BJ (cell line): ENCODE results near the gene RAI1. TPM values are rescaled to one million over a fixed set of nuclear protein-coding genes. Genes with fewer than 3 reads are reported as not detected.

ENCODE experiments used
- CTCF ChIA-PET: fragments of 350-600 bp; formaldehyde crosslinking; extraction: SDS; loops from one replicate; lab custom pipeline; 2021; ENCODE audit warnings: antibody characterized with exemption, inconsistent platforms; lab: Yijun Ruan, JAX
- POLR2A ChIA-PET: fragments of 300-600 bp; sonication (Branson Sonifier 250); formaldehyde crosslinking; extraction: SDS; loops from one replicate; lab custom pipeline; 2021; ENCODE audit warnings: antibody characterized with exemption; lab: Charles Lee
- DNase-seq: peaks from one replicate; pipeline ENCODE4 v3.0.0-alpha.2; 2011; ENCODE audit warnings: low read depth
- H3K27me3 ChIP-seq: 2 replicates; pipeline ENCODE4 v1.6.0; 2011; ENCODE audit warnings: low read length; ENCODE audit not compliant: control insufficient read depth, insufficient read depth
- H3K36me3 ChIP-seq: 2 replicates; pipeline ENCODE4 v1.5.1; 2011; ENCODE audit warnings: low read length; ENCODE audit not compliant: control insufficient read depth, insufficient read depth
- H3K4me3 ChIP-seq: 2 replicates; pipeline ENCODE4 v1.5.1; 2011; ENCODE audit warnings: low read depth, mild to moderate bottlenecking, control low read depth, low read length
- CTCF ChIP-seq: IDR thresholded peaks from 2 replicates; pipeline ENCODE4 v1.5.1; 2011; ENCODE audit warnings: low read depth, mild to moderate bottlenecking, control low read depth, inconsistent platforms, low read length, moderate library complexity; ENCODE audit not compliant: insufficient read depth
- polyA plus RNA-seq: library from polyadenylated mRNA; depleted of rRNA; stranded (reverse); fragments of >200 nt; gene quantifications from 2 replicates; pipeline ENCODE4 v1.2.3, GENCODE V29; 2011

The RAI1 gene
- polyA plus RNA-seq, 1 experiment: 2.4 TPM

GRCh38 chr17:17645961-17646360 lies 35.3 kb upstream of the RAI1 start:
- TF ChIP-seq CTCF: no peak
- POLR2A ChIA-PET: no interaction called here
- no peak for DNase-seq

GRCh38 chr17:17647524-17648178 lies 33.6 kb upstream of the RAI1 start:
- ChIA-PET POLR2A (interaction anchor here (0.6 kb wide), 1 partner anchor 16 kb away, joined by 3 read pairs; no protein-coding TSS in a partner anchor), CTCF (interaction anchor here (1.0 to 2.0 kb wide), 2 partner anchors 35 to 293 kb away, joined by 3 to 9 read pairs; no protein-coding TSS in a partner anchor)
- H3K36me3 ChIP-seq: no peaks in the 10 kb centered on the region
- H3K4me3 ChIP-seq: no peak overlapping the region
- no peak for TF ChIP-seq CTCF
- peaks cover 6% of the 10 kb centered on the region; the same call in 1 of the 2 replicates for H3K27me3 ChIP-seq
- no peak for DNase-seq

More at GRCh38 chr17:17645961-17646360, 35.3 kb upstream of the RAI1 start:
- no peaks in the 10 kb centered on the region for H3K36me3 ChIP-seq
- CTCF ChIA-PET: interaction anchor here (1.0 to 2.0 kb wide), 2 partner anchors 8 to 291 kb away, joined by 3 to 7 read pairs; no protein-coding TSS in a partner anchor
- H3K4me3 ChIP-seq: no peak overlapping the region
- H3K27me3 ChIP-seq: peaks cover 6% of the 10 kb centered on the region; the same call in 1 of the 2 replicates

DNA sequence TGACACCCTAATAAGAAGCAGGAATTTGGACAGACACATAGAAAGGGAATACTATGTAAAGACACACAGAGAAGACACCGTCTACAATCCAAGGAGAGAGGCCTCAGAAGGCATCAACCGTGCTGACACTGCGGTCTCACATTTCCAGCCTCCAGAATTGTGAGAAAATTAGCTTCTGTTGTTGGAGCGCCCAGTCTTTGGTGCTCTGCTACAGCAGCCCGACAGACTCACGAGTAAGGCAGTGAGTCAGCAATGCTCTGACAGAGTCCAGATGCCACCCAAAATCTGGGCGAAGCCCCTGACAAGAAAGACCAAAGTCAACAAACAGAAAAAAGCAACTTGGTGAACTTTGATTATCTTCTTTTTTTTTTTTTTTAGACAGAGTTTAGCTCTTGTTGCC lies 32.5 kb upstream of the RAI1 start:
- ChIA-PET CTCF (interaction anchor here (1.1 to 2.0 kb wide), 2 partner anchors 292 to 294 kb away, joined by 3 to 9 read pairs; no protein-coding TSS in a partner anchor), POLR2A (interaction anchor here (0.6 kb wide), 1 partner anchor 157 kb away, joined by 7 read pairs; no protein-coding TSS in a partner anchor)
- no peak for DNase-seq
- no peak for TF ChIP-seq CTCF
- Histone ChIP-seq H3K36me3 (no peaks in the 10 kb centered on the region), H3K27me3 (peaks cover 6% of the 10 kb centered on the region; the same call in 1 of the 2 replicates), H3K4me3 (no peak overlapping the region)

- Histone ChIP-seq H3K36me3 (no peaks in the 10 kb centered on the region), H3K4me3 (no peak overlapping the region), H3K27me3 (peaks cover 6% of the 10 kb centered on the region; the same call in 1 of the 2 replicates)
- CTCF ChIA-PET: interaction anchor here (1.5 kb wide), 1 partner anchor 9 kb away, joined by 5 read pairs; no protein-coding TSS in a partner anchor
- POLR2A ChIA-PET: no interaction called here
- TF ChIP-seq CTCF: no peak
- DNase-seq: no peak
These were observed 30.3 kb upstream of the RAI1 start for GRCh38 chr17:17650959-17651358.

DNA sequence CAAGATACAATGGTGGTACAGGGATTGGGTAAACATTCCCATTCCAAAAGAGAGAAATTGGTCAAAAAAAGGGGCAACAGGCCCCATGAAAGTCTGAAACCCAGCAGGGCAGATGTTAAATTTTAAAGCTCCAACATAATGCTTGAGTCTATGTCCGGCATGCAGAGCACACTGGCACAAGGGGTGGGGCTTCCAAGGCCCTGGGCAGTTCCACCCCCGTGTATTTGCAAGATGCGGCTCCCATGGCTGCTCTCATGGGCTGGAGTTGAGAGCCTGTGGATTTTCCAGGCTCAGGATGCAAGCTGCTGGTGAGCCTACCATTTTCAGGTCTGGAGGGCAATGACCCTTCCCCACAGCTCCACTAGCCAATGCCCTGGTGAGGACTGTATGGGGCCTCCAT lies 27.9 kb upstream of the RAI1 start:
- CTCF ChIA-PET: interaction anchor here (1.5 to 3.4 kb wide), 3 partner anchors 11 to 299 kb away, joined by 4 to 23 read pairs (median 5); no protein-coding TSS in a partner anchor
- TF ChIP-seq CTCF: no peak
- DNase-seq: no peak
- POLR2A ChIA-PET: no interaction called here
- H3K4me3 ChIP-seq: no peak overlapping the region
- H3K36me3 ChIP-seq: no peaks in the 10 kb centered on the region
- H3K27me3 ChIP-seq: 0 out of 2 replicates have a peak, but pooled peaks cover 2% of the 10 kb centered on the region
